Astrocyte of the cerebellum (primary cell): ENCODE results near the gene NUBP1.

Experiments used
- DNase-seq: peaks from one replicate; pipeline ENCODE4 v3.0.0-alpha.2; 2011; ENCODE audit warnings: low read depth
- H3K4me3 ChIP-seq: 2 replicates; pipeline ENCODE4 v1.5.1; 2011; ENCODE audit warnings: mild to moderate bottlenecking, low read depth, low read length, moderate library complexity
- in situ Hi-C: cut with HindIII; loops from 2 replicates; pipeline ENCODE4 v1.10.0; 2017; ENCODE audit warnings: low sequenced_read_pairs
- TF ChIP-seq, protein P1 (sequence below): IDR thresholded peaks from 2 replicates; pipeline ENCODE4 v1.5.1; 2012; ENCODE audit warnings: low read length, low read depth, moderate library complexity, mild to moderate bottlenecking; ENCODE audit errors: missing control alignments

The NUBP1 gene

DNA sequence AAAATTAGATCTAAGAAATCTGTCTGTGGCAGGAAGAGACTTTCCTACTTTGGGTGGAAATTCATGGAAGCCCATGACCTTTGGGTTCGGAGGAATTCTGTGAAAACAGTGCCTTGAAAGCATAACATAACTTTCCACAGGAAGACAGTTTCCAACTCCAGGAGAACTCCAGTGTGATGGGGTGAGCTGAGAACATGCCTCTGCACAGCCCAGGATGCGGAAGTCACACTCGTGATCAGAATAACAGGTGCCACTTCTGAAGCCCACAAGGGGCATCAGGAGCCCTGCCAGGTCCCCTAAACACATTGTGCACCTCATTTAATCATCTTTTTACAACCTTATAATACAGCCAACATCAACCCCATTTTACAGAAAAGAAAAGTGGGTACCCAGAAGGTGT lies 65.2 kb downstream of the NUBP1 start:
- no peak overlapping the region for H3K4me3 ChIP-seq
- DNase-seq, result no peak
- in situ Hi-C loops, result no loop called here
- TF ChIP-seq, protein P1, sequence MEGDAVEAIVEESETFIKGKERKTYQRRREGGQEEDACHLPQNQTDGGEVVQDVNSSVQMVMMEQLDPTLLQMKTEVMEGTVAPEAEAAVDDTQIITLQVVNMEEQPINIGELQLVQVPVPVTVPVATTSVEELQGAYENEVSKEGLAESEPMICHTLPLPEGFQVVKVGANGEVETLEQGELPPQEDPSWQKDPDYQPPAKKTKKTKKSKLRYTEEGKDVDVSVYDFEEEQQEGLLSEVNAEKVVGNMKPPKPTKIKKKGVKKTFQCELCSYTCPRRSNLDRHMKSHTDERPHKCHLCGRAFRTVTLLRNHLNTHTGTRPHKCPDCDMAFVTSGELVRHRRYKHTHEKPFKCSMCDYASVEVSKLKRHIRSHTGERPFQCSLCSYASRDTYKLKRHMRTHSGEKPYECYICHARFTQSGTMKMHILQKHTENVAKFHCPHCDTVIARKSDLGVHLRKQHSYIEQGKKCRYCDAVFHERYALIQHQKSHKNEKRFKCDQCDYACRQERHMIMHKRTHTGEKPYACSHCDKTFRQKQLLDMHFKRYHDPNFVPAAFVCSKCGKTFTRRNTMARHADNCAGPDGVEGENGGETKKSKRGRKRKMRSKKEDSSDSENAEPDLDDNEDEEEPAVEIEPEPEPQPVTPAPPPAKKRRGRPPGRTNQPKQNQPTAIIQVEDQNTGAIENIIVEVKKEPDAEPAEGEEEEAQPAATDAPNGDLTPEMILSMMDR, result no peak

DNA sequence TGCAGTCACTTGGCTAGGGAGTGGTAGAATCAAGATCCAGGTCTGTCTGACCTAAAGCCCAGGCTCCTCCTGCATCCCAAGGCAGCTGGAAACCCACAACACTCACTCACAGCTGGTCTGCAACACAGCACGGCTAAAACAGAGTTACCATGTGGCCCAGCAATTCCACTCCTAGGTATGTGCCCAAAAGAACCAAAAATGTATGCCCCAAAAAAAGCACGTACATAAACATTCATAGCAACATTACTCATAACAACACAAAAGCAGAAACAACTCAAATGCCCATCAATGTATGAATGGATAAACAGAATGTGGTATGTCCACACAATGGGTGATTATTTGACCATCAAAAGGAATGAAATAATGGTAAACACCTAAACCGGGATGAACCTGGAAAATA lies 66.1 kb downstream of the NUBP1 start:
- no peak overlapping the region for H3K4me3 ChIP-seq
- TF ChIP-seq, protein P1, result no peak
- in situ Hi-C loops, result no loop called here
- no peak for DNase-seq

DNA sequence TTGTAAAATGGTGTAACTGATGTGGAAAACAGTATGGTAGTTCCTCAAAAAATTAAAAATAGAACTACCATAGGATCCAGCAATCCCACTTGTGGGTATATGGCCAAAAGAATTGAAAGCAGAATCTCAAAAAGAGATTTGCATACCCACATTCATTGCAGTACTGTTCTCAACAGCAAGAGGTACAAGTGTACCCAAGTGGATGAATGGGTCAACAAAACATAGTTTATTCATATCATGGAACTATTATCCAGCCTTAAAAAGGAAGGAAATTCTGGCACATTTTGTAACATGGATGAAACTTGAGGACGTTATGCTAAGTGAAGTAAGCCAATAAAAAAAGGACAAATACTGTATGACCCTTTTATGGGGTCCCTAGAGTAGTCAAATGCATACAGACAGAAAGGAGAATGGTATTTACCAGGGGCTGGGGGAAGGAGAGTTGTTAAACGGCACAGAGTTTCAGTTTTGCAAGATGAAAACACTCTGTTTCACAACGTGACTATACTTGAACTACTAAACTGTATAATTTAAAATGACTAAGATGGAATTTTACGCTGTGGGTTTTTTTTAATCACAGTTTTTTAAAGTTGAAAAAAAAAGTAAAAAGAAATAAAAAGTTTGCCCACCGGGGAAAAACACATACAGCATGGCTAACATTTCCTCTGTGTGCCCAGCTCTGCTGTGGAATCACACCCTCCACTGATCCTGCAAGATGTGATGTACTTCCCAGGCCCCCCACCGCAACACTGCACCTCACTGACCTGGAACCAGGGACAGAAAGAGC lies 68.9 kb downstream of the NUBP1 start:
- TF ChIP-seq, protein P1, result no peak
- no peak overlapping the region for H3K4me3 ChIP-seq
- in situ Hi-C loops, result no loop called here
- DNase-seq, result no peak

DNA sequence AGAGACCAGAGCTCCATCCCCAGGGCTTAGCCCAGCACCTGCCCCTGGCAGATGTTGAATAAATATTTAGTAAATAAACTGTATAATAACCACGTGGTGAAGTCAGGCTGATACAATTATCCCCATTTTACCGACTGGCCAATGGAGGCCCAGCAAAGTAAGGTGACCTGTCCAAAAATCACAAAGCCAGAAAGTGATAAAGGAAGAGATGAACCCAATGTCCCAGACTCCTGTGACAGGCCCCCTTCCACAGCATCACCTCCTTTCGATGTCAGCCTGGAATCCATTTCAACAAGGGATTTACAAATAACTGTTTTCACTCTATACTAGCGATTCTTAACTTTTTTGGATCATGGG lies 69.4 kb downstream of the NUBP1 start:
- DNase-seq, result no peak
- no peak overlapping the region for H3K4me3 ChIP-seq
- in situ Hi-C loops, result no loop called here

DNA sequence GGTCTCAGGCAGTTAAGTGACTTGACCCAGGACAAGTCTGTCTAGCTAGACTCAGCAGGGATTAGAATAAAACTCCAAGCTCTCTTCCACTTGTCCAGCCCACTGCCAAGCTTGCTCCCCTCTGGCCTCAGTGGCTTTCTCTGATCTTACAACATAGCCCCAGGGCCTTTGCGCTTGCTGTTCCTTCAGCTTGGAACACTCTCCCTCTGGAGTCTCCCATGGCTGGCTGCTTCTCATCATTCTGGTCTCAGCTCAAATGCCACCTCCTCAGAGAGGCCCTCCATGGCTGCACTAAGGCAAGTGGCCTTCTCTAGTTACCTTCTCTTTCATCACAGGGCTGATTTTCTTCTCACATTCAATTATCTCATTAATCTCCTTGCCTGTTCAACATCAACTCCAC lies 73.9 kb downstream of the NUBP1 start:
- DNase-seq, result no peak
- no peak overlapping the region for H3K4me3 ChIP-seq
- TF ChIP-seq, protein P1, result no peak
- in situ Hi-C loops, result no loop called here

More for the DNA sequence above, 69.4 kb downstream of the NUBP1 start:
- TF ChIP-seq, protein P1, result no peak

DNA sequence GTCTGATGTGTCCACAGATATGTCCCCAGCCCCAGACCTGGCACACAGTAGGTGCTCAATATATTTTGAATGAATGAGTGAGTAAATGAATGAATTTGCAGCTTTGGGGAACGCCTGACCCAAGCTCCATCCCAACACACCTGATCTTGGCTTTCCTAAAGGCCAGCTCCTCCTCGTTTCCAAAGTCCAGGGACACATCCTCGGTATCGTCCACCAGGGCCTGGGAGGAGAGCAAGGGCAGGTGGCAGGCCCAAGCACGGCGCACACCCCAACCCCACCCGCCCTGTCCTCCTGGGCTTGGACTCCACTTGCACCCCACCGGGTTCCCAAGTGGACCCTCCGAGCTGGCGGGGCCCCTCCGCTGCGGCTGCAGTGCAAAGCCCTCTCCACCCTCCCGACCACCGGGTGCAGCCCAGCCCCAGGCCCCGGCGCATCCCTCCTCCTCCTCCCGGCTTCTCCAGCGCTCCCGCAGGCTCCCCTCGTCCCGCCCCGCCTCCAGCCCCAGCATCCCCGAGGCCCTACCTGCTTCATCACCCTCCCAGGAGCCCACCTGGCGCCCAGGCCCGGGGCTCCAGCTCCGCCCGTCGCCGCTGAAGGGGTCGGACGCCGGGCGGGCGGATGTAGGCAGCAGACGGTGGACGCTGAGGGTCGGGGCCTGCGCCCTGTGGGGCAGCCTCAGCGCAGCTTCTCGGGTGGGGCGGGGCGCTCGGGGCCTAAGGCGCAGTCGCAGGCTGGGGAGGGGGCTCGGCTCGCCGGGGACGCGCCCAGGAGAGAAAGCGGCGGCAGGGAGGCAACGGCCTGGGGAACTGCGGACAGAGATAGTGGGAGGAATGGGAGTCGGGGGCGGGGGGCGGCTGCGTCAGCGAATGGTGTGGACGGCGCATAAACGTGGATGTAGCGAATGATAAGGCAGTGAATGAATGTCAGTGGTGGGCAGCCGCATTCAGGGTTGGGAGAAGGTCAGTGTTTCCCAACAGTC lies 74.6 kb downstream of the NUBP1 start, which contains the start of gene TVP23A:
TSS of gene TVP23A (minus strand) at position 832 of the 979 bp plus-strand sequence. CDS start at position 531, 301 bp downstream.
- peak within 1 kb of the TSS; percentile 22 for H3K4me3 ChIP-seq
- TF ChIP-seq, protein P1, result no peak
- no peak for DNase-seq
- in situ Hi-C loops, result no loop called here
